Effector CD4-positive, alpha-beta T cell (primary cell): ENCODE results near the gene PODNL1.
A peak's percentile ranks its signal among the peaks of the same experiment; 100 is the strongest.

ENCODE experiments used
- DNase-seq: peaks from one replicate; pipeline ENCODE4 v3.0.0-alpha.2; 2020

Gene PODNL1

GRCh38 chr19:13956365-13956744, 18.1 kb upstream of the PODNL1 start:
- DNase-seq: no peak

GRCh38 chr19:13955662-13956364, 17.6 kb upstream of the PODNL1 start:
- no peak for DNase-seq

- DNase-seq: no peak
These were observed 16.0 kb upstream of the PODNL1 start for GRCh38 chr19:13954185-13954584.

- no peak for DNase-seq
These were observed 14.8 kb upstream of the PODNL1 start for GRCh38 chr19:13952931-13953531.

GRCh38 chr19:13952154-13952930, 14.1 kb upstream of the PODNL1 start, which contains the start of gene DCAF15:
TSS of gene DCAF15 (plus strand) at chr19:13952509. CDS start at chr19:13952513, 4 bp downstream.
- DNase-seq: peak; percentile 99

GRCh38 chr19:13951799-13952153, 13.6 kb upstream of the PODNL1 start:
- DNase-seq: no peak

- DNase-seq: no peak
These were observed 12.8 kb upstream of the PODNL1 start for GRCh38 chr19:13951043-13951442.

- DNase-seq: no peak
These were observed 8.2 kb upstream of the PODNL1 start for GRCh38 chr19:13946414-13946813.

- no peak for DNase-seq
These were observed 3.9 kb upstream of the PODNL1 start for GRCh38 chr19:13942023-13942684.

- DNase-seq: no peak
These were observed 527 bp downstream of the PODNL1 start for GRCh38 chr19:13937479-13938300.

GRCh38 chr19:13935765-13936510, 2.3 kb downstream of the PODNL1 start:
- DNase-seq: no peak

- DNase-seq: no peak
These were observed 3.5 kb downstream of the PODNL1 start for GRCh38 chr19:13934785-13935109.

- no peak for DNase-seq
These were observed 5.3 kb downstream of the PODNL1 start for GRCh38 chr19:13932911-13933393.

- no peak for DNase-seq
These were observed 6.0 kb downstream of the PODNL1 start for GRCh38 chr19:13932149-13932637.

GRCh38 chr19:13931391-13932148, 6.6 kb downstream of the PODNL1 start:
- DNase-seq: no peak

- DNase-seq: no peak
These were observed 7.8 kb downstream of the PODNL1 start for GRCh38 chr19:13930402-13930801.

GRCh38 chr19:13929956-13930355, 8.3 kb downstream of the PODNL1 start:
- no peak for DNase-seq

GRCh38 chr19:13929340-13929739, 8.9 kb downstream of the PODNL1 start:
- no peak for DNase-seq

- DNase-seq: no peak
These were observed 11.5 kb downstream of the PODNL1 start for GRCh38 chr19:13926715-13927114.

- no peak for DNase-seq
These were observed 12.2 kb downstream of the PODNL1 start for GRCh38 chr19:13926010-13926409.
